Stimulated activated CD4-positive, alpha-beta T cell treated with anti-CD3 and anti-CD28 coated beads, Interleukin-2, amount 100 ng/mL, for 4 hours (primary cell): ENCODE data around the gene LPP.

Experiments used
- DNase-seq: peaks from one replicate; pipeline ENCODE4 v3.0.0-alpha.2; 2020; ENCODE audit warnings: low read depth

LPP gene

GRCh38 chr3:188198001-188198400 lies 44.0 kb downstream of the LPP start:
- no peak for DNase-seq

- DNase-seq = no peak
These were observed 44.9 kb downstream of the LPP start for GRCh38 chr3:188198760-188199327.

GRCh38 chr3:188199386-188199785 lies 45.4 kb downstream of the LPP start:
- no peak for DNase-seq

GRCh38 chr3:188200481-188200880 lies 46.5 kb downstream of the LPP start:
- DNase-seq = no peak

- no peak for DNase-seq
These were observed 48.6 kb downstream of the LPP start for GRCh38 chr3:188202358-188203138.

GRCh38 chr3:188204526-188204925 lies 50.6 kb downstream of the LPP start:
- DNase-seq = no peak

GRCh38 chr3:188205992-188206416 lies 52.0 kb downstream of the LPP start:
- no peak for DNase-seq

GRCh38 chr3:188206787-188207186 lies 52.8 kb downstream of the LPP start:
- no peak for DNase-seq

- DNase-seq = no peak
These were observed 54.1 kb downstream of the LPP start for GRCh38 chr3:188207941-188208515.

GRCh38 chr3:188208516-188208981 lies 54.6 kb downstream of the LPP start:
- DNase-seq = no peak

- no peak for DNase-seq
These were observed 55.1 kb downstream of the LPP start for GRCh38 chr3:188209034-188209433.

- no peak for DNase-seq
These were observed 55.8 kb downstream of the LPP start for GRCh38 chr3:188209740-188210139.

GRCh38 chr3:188211476-188211875 lies 57.5 kb downstream of the LPP start:
- DNase-seq = no peak

GRCh38 chr3:188212308-188212969 lies 58.5 kb downstream of the LPP start:
- no peak for DNase-seq

GRCh38 chr3:188214442-188214841 lies 60.5 kb downstream of the LPP start:
- DNase-seq = no peak

- DNase-seq = no peak
These were observed 61.2 kb downstream of the LPP start for GRCh38 chr3:188215129-188215528.

- no peak for DNase-seq
These were observed 63.1 kb downstream of the LPP start for GRCh38 chr3:188217011-188217463.

- DNase-seq = no peak
These were observed 63.8 kb downstream of the LPP start for GRCh38 chr3:188217726-188218125.

GRCh38 chr3:188218603-188219002 lies 64.6 kb downstream of the LPP start:
- no peak for DNase-seq

GRCh38 chr3:188219147-188219546 lies 65.2 kb downstream of the LPP start:
- no peak for DNase-seq

GRCh38 chr3:188220097-188220788 lies 66.3 kb downstream of the LPP start:
- no peak for DNase-seq
